ENCODE measurements around the gene PARS2.

GRCh38 chr1:54723985-54724384, 40.3 kb downstream of the PARS2 start:
- TF ChIP-seq CTCF (IDR thresholded peaks at IDR 0.05), result no peak
- TF ChIP-seq POLR2A (IDR thresholded peaks at IDR 0.05), result no peak
- TF ChIP-seq POLR2AphosphoS5 (IDR thresholded peaks at IDR 0.05), result no peak
